Renal pelvis (tissue), 4 donors: Measurements from ENCODE around the gene TATDN3. TPM values are rescaled to one million over a fixed set of nuclear protein-coding genes. Genes with fewer than 3 reads are reported as not detected.
"Not testable (repeated sequence)": the region's sequence is repeated elsewhere in the genome, so short reads cannot be mapped to it uniquely, and the experiment has no call there.

Experiments
- DNase-seq: peaks from one replicate; pipeline ENCODE4 v3.0.0-alpha.2; 2013
- polyA plus RNA-seq, 3 donors: library from polyadenylated mRNA; unstranded; fragments of 120-200 nt; gene quantifications; one replicate each; pipeline ENCODE4 v1.2.1, GENCODE V29; 2013; ENCODE audit not compliant: insufficient read length in 3 of 3

TATDN3 gene
- polyA plus RNA-seq, 3 donors, result 15.5 to 23.2 (median 22.5) TPM

DNA sequence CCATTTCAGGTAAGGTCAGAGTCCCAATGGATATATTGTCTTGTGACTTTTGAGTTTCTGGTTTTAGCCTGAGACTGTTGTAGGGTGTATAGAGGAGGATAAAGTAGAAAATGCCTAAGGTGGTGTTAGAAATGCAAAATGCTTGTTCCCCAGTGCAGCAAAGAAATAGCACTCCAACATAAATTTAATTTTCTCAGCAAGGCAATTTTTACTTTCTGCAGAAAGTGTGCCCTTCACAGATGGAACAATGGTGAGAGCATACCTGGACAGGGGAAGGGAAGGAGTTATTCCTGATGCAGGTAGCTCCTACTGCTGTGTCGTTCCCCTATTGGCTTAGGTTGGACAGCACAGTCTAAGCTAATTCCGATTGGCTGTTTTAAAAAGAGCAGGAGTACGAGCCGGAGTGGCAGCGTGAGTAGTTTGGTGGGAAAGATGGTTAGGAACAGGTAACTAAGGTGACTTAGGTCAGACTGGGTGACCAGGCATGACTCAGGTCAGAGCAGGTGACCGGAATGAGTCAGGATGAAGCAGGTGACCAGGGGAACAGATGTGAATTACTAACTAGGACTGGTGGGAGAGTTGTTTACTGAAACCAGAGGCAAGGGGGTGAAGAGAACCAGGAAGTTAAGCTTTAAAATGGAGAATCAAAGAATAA, 34.2 kb downstream of the TATDN3 start:
- no peak for DNase-seq

GRCh38 chr1:212827171-212827776, 35.6 kb downstream of the TATDN3 start:
- no peak for DNase-seq

GRCh38 chr1:212827831-212828278, 36.2 kb downstream of the TATDN3 start:
- DNase-seq, result no peak

DNA sequence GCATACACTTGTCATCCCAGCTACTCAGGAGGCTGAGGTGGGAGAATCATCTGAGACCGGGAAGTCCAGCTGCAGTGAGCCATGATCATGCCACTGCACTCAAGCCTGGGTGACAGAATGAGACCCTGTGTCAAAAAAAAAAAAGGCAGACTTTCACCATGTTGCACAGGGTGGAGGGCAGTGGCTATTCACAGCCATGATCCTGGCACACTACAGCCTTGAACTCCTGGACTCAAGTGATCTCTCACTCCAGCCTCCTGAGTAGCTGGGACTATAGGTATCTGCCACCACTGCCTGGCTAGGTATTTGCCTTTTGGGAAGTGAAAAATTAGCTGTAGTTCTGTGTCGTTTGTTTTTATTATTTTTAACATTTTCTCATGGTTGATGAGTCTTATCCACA, 36.7 kb downstream of the TATDN3 start:
- no peak for DNase-seq

DNA sequence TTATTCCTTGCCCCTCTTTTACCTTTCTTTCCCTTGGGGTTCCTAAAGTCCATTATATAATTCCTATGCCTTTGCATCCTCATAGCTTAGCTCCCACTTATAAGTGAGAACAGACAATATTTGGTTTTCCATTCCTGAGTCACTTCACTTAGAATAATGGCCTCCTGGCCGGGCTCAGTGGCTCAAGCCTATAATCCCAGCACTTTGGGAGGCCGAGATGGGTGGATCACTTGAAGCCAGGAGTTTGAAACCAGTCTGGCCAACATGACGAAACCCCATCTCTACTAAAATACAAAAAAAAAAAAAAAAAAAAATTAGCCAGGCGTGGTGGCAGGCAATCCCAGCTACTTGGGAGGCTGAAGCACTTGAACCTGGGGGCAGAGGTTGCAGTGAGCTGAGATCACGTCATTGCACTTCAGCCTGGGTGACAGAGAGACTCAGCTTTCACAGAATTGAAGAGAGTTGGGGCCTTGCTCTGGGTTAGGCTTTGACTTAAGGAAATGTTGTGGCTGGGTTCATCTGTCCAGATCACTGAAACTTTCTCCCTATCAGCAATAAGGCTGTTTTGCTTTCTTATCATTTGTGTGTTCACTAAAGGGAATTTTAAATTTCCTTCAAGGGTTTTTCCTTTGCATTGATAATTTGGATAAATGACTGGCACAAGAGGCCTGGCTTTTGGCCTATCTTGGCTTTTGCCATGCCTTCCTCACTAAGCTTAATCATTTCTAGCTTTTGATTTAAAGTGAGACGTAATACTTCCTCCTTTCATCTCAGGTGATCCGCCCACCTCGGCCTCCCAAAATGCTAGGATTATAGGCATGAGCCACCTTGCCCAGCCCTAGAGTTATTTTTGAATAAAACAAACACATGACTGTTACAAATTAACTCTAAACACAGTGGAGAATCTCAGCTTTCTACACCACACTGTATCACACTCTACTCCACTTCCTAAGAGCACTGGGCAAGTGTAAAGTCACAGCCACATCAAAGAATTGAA, 41.8 kb downstream of the TATDN3 start:
- DNase-seq, result not testable (repeated sequence)

DNA sequence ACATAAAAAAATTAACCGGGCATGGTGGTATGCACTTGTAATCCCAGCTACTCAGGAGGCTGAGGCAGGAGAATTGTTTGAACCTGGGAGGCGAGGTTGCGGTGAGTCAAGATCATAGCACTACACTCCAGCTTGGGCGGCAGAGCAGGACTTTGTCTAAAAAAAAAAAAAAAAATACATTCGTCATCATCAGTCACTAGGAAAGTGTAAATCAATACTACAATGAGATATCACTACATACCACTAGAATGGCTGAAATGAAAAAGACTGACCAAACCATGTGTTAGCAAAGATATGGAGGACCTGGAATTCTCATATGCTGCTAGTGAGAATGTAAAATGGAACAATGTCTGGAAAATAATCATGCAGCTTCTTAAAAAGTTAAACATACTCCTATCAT, 46.5 kb downstream of the TATDN3 start:
- DNase-seq, result no peak

DNA sequence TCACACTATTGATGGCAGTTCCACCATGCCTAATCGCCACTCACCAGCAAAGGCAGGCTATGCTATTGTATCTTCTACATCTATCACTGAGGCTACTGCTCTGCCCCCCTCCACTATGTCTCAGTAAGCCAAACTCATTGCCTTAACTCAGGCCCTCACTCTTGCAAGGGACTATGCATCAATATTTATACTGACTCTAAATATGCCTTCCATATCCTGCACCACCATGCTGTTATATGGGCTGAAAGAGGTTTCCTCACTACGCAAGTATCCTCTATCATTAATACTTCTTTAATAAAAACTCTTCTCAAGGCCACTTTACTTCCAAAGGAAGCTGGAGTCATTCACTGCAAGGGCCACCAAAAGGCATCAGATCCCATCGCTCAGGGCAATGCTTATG, 52.8 kb downstream of the TATDN3 start:
- not testable (repeated sequence) for DNase-seq

GRCh38 chr1:212847549-212847948, 55.9 kb downstream of the TATDN3 start, which contains the start of gene SPATA45:
SPATA45 (minus strand) TSS chr1:212847649; CDS start chr1:212836149, 11,500 bp downstream.
- DNase-seq, result no peak

DNA sequence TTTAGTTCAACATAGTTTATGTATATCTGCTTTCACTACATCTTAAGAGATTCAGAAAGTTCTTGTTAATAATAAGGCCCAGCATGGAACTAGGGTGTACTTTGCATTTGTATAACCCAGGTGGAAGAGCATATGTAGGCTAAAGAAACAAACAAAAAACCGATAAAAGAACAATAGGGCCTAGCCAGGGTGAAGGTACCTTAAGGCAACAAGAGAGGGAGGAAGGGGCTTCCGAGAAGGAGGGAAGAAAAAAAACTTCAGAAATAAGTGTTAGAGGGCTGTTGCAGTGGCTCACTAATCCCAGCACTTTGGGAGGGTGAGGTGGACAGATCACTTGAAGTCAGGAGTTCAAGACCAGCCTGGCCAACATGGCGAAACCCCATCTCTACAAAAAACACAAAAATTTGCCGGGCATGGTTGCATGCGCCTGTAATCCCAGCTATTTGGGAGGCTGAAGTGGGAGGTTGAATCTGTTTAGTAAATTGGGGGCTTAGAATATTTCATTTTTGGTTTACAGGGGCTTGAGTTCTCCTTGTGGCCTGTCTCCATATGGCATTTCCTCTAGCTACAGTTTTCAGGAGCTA, 60.5 kb downstream of the TATDN3 start:
- no peak for DNase-seq

DNA sequence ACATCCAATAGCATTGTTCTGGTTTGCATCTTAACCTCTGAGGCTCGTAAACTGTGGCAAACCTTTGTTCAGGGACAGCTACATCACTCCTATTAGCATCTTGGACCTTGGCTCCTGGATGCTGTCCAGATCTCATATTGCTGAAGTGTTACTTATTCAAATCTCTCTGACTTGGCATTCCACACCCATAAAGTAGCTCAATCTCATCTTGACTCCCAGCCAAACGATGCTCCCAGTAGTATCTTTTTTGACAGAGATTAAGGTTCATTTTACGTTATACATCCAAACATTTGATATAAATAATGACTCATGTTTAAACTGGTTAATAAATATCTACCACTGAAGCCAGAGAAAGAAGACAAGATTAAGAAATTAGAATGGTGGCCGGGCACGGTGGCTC, 62.0 kb downstream of the TATDN3 start:
- no peak for DNase-seq

- no peak for DNase-seq
Observed at GRCh38 chr1:212856755-212857154, 65.1 kb downstream of the TATDN3 start.

- peak; percentile 97 for DNase-seq
Observed at GRCh38 chr1:212857992-212858460, 66.3 kb downstream of the TATDN3 start, which contains the start of gene FLVCR1. FLVCR1 (plus strand) TSS chr1:212858275; CDS start chr1:212858453, 178 bp downstream.

- DNase-seq, result peak; percentile 34
Observed at GRCh38 chr1:212858461-212859265, 67.0 kb downstream of the TATDN3 start.

- no peak for DNase-seq
Observed at GRCh38 chr1:212860713-212861581, 69.3 kb downstream of the TATDN3 start.

DNA sequence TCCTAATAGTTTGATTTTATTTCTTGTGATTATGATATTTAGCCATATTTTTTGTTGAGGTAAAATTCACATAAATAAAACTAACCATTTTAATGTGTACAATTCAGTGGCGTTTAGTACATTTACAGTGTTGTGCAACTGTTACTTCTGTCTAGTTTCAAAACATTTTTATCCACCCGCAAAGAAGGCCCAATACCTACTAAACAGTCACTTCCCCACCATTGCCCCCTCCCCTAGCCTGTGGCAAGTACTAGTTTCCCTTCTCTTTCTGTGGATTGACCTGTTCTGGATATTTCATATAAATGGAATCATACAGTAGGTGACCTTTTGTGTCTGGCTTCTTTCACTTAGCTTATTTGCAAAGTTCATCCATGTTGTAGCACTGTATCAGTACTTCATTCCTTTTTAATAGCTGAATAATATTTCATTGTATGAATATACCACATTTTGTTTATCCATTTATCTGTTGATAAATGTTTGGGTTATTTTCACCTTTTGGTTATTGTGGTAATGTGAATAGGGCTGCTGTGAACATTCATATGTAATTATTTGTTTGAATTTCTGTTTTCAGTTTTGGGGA, 70.5 kb downstream of the TATDN3 start:
- no peak for DNase-seq

- DNase-seq, result not testable (repeated sequence)
Observed at GRCh38 chr1:212863345-212863744, 71.7 kb downstream of the TATDN3 start.

GRCh38 chr1:212864201-212864600, 72.5 kb downstream of the TATDN3 start:
- no peak for DNase-seq
